ENCODE data around the gene RYR3.

GRCh38 chr15:33782966-33783365, 472.2 kb downstream of the RYR3 start:
- no peak for TF ChIP-seq POLR2A (IDR thresholded peaks at IDR 0.05; ENCODE audit: low read length)
- TF ChIP-seq GATA1 (IDR thresholded peaks at IDR 0.05; ENCODE audit: low read depth, low read length) = no peak
